GM19372 (cell line): ENCODE results near the gene NCOA7.
A peak's percentile ranks its signal among the peaks of the same experiment; 100 is the strongest.

Experiments
- ATAC-seq: cut with Tn5 transposase; IDR thresholded peaks from one replicate; pipeline ENCODE4 v1.9.1; 2021; ENCODE audit warnings: mild to moderate bottlenecking, low read depth, moderate library complexity; ENCODE audit not compliant: unreplicated experiment

The NCOA7 gene

GRCh38 chr6:125790358-125791150, at the start of gene NCOA7:
Gene NCOA7, plus strand, starts transcription at chr6:125790960. Its CDS starts 24,395 bp downstream, at chr6:125815355.
- ATAC-seq = peak; percentile 77

GRCh38 chr6:125741336-125741735, 49.4 kb upstream of the NCOA7 start:
- ATAC-seq = no peak

GRCh38 chr6:125742024-125742423, 48.7 kb upstream of the NCOA7 start:
- no peak for ATAC-seq

GRCh38 chr6:125742464-125743120, 48.2 kb upstream of the NCOA7 start:
- no peak for ATAC-seq

- ATAC-seq = no peak
These were observed 47.2 kb upstream of the NCOA7 start for GRCh38 chr6:125743604-125744003.

DNA sequence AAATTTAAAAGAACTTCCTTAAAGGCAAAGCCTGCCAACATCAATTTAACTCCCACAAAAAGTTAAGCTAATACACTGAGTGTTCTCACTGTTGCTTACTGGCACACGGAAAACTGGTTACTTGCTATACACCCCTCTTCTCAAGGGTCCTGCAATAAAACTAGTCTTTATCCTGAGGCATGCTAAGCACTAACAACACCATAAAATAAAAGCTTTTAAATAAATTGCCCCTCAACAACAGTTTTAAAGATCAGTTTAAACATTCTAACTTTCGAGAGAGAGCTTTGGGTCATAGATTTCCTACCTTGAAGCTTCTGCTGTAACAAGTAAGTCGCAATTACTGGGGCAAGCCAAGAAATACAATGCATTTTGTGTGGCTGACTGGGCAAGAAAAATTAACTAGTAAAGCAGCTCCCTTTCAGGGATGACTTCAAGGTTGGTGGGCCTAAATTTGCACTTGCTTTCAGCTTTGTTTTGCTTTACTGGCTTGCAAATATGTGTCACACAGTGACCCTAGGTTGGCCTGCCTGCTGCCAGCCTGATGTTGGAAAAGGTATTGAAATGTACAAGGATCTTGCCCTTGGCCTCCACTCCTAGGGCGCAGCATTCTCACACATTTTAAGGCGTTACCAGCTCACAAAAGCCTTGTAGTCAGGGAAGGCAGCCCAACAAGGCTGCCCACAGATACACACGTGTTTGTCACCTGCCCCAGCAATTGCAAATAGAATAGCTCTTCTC, 45.3 kb upstream of the NCOA7 start:
- no peak for ATAC-seq

DNA sequence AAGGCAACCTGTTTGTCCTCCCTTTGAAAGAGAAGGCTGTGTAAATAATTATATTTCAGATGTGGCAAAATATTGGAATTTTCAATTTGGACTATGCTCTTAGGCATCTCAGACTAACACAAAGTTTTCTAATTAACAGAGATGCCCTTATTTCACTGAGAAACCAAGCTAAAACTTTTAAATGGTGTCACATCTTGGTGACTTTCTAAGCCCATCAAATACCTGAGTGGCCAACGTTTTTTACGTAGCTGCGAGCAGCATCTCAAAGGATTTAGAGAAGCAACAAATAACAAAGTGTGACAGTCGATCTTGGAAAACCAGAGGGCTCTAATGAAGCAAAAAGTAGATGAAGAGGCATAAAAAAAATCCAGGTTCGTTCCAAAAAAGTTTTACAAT, 44.7 kb upstream of the NCOA7 start:
- ATAC-seq = no peak

DNA sequence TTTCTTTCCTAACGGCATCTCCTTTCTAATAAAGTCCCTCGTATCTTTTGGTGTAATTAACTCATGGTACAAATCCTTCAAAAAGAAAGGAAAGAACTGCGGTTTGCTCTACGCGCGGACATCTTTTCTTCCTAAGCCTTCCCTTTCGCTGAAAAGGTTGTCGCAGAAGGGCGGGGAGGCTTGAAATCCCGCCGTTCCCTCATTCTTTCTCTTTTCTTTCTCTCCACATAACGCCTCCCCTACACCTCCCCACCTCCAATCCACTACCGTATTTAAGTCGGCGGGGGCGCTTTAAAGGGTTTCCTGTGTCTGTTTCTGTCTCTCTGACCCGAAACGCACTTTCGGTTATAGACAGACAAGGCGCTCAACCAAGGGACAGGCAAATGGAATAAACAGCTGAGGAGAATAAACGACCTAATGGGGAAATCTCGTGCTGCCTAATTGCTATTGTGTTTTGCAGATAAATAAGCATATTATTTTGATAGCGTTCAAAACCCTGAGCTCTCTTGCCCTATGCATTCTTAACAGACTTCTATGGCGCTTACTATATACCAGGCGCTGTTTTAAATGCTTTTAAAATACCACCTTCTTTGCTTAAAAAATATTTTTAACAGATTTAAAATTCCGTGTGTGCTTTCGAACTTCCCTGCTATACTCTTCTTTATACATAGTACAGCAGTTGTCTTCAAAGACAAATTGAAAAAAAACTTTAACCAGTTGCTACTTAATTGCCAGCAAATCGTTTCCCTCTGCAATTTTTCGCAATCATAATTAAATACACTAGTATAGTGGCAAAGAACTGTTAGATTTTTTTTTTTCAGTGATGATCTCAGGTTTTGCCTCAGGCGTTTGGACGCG, 43.8 kb upstream of the NCOA7 start:
- ATAC-seq = peak; percentile 48

DNA sequence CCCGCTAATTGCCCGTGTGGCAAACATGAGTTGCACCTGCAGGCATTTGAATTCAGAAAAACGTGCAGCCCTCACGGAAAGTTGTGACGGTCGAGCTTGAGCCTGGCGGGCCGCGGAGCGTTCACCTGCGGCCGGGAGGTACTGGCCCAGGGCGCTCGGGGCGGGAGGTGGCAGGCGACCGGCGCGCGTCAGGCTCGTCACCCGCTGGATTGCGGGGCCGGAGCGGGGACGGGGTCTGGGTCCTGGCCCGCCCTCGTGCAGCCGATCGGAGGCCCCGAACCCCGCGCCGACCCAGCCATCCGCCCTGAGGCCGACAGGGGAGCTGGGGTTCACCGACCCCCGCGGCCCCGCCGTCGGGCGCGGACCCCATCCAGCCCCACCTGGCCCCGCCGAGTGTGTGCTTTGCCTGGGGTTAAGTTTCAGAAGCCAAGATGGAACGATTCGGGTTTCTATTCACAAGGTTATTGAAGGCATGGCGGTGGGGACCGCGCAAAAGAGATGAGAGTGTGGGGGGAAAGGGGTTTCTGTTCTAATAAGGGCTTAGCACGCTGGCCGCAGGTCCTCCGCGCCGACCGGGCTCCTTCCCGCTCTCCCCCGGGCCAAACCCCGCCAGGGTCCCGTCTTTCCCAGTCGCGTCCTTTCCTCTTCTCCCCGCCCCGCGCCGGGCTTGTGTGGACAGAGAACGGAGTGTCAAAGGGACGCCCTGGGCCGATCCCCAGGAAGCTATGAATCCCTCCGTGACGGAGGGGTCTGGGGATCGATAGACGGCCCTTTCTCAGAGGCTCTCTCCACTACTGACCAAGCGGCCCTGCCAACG, 43.0 kb upstream of the NCOA7 start:
- ATAC-seq = no peak

DNA sequence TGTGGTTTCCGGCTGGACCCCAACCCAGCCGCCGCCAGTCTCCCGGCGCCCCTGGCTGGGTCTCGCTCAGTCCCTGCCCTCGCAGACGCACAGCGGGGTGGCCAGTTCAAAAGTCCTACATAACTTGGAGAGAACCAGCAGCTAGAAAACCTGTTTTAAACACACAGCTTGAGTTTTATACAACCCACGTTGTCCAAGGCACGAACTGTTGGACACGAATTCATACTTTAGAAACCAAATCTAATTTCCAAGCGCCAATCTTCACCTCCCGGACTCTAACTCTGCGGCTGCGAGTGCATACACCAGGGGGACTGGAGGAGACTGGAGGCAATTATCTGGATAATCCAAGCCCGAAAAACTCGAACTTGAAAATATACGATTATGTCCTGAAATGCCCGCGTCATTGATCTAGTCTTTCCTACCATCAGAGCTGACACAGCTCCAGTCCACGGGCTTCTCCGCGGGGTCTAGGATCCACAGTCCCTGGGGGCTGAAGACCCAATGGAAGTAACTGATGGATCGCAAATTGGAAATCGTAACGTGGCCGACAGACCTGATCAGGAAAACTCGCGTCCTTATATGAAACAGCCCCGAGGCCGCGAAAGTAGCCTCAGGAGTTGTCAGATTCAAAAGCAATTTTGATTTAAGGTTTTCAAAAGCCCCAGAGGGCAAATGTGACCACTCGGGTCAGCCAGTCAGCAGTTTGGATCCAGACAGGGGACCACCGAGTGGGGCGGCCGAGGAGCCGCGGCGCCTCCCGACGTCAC, 42.2 kb upstream of the NCOA7 start:
- no peak for ATAC-seq

- ATAC-seq = peak; percentile 81
These were observed 41.4 kb upstream of the NCOA7 start, which contains the start of gene HEY2 for GRCh38 chr6:125749173-125749864. Gene HEY2, plus strand, starts transcription at chr6:125749632. Its CDS starts 145 bp downstream, at chr6:125749777.

DNA sequence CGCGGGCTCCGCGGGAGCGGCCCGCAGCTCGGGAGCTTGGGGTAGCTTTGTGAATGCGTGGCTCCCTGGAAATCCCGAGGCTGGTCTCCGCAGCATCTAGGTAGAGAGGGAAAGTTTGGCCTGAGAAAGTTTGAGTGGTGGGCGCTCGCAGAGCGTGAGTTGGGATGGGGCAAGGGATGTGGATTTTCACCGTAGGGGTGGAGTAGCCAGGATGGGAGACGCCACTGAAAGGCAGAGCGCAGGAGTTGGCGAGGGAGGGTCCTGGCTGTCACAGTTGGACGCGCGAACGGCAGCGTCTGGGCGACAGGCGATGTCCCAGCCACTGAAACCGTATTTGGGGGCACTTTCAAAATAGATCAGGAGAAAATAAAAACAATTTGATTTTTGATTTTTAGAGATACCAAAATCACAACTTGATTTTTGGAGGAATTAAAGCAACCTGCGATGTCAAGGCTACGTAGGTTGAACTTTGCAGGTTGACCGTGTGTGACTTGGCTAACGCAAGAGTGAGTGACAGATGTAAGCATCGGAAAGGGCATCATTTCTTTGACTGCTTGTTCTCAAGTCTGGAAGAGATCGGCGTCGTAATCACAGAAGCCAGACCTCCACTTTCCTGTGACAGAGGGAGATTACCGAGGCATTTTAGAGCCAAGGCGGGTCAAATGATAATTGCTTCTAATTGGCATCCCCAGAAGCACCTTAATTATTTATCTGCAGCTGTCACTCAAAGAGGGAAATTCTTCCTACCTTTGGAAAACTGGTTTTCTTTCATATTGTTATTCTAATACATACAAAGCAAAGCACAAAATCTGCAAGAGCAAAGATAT, 40.7 kb upstream of the NCOA7 start:
- ATAC-seq = no peak

DNA sequence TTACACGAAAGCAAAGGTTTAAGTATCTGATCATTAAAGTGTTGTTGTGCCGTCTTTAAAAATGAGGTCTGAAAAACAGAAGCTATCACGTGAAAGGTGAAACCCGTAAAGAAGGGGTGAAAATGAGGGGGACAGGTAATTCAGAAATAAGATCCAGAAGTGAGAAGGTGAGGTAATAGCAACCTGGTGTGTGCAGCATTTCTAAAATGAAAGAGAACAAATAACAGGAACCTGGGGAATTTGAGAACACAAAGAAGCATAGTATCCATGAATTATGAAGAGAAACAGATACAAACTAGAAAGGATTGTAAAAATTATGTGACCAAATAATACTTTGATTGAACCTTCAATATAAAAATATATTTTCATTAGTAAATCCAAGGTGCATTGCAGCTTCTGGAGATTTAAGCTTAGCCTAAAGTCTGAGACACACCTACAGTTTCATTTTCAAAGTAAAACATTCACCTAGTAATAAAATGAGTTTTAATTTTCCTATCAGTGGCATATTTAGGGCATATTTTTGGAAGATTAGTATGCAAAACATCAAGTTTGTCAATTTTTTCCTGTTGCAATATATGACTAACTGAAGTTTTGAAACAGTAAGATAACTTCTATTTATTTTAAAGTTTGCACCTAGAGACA, 39.9 kb upstream of the NCOA7 start:
- ATAC-seq = no peak

DNA sequence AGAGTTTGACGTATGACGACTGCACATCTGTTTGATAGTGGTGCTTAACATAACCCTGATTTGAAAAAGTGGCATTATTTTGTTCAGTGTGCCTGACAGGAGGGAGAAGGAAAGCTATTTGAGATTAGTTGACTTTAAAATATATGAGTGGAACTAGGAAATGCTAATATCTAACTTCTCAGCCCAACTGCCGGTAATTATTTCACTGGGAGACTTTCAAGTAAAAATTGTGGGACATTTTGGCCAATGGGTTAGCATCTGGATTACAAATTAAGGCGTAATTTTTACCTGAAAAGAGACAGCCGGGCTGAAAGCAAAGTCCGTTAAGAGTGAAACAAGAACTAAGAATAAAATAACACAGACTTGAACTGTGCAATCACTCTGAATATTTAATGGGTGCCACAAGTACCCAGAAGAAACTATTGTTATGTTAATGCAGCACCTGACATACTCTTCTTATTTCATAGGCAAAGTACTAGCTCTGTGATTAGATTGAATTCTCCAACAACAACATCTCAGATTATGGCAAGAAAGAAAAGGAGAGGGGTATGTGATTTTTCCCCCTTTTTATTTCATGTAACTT, 39.3 kb upstream of the NCOA7 start:
- no peak for ATAC-seq

DNA sequence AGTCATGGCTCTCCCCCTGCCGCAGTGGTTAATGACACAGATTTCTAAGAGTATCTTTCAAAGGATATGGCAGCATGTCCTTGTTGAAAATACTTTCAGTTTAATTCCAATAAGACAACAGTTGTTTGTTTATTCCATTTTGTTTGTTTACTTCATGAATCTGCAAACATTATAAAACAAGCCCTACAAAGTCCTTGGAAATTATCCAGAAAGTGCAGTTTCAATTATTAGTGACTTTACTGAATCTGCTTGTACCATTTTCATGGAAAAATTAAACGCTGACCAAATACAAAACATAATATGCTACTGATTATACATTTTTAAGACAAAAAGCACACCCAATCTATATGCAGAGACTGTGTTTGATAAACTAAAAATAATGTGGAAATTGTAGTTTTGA, 38.0 kb upstream of the NCOA7 start:
- no peak for ATAC-seq

DNA sequence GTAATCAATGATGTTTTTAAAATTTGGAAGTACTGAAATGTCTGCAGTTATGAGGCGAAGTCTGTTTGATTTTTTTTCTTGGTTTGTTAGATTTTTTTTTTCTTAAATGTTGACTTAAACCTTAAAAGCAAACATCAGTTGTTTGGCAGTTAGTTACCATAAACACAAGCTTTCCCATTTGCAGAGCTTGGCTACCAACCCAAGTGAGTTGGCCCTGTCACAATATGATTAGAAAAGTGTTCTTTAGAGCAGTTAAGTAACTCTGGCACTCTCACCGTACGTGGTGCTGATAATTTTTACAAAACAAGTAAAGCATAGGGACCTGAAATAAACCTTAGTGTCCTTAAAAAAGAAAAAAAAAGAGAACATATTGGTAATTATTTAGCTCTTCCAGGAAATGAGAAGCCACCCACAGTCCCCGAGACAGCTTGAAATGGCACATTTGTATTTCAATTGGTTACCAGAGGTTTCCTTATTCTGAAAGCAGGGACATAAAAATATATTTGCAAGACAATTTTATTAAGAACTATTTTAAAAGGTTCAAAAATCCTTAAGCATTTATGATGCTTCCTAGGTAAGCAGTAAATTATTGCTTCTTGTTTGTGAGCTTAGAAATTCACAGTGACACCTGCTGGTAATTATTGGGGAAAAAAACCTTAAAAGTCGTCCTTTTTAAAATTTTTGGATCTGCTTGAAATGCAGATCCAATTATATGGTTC, 37.4 kb upstream of the NCOA7 start:
- ATAC-seq = no peak
